Neuronal stem cell (in vitro differentiated cells): ENCODE data around the gene CLEC16A.

Experiments
- DNase-seq: peaks from one replicate; pipeline ENCODE4 v3.0.0-alpha.2; 2013; ENCODE audit warnings: low spot score
- H2AFZ ChIP-seq: one replicate; pipeline ENCODE4 v1.6.1; 2013; ENCODE audit warnings: mild to moderate bottlenecking, low read length, inconsistent platforms
- H2AK5ac ChIP-seq: 2 replicates; pipeline ENCODE4 v1.6.1; 2013; ENCODE audit warnings: low read depth, mild to moderate bottlenecking, inconsistent platforms, low read length, moderate library complexity, mixed read lengths
- H2BK120ac ChIP-seq: 2 replicates; pipeline ENCODE4 v1.6.1; 2013; ENCODE audit warnings: low read depth, mild to moderate bottlenecking, inconsistent platforms, low read length, moderate library complexity, mixed read lengths
- H2BK12ac ChIP-seq: one replicate; pipeline ENCODE4 v1.6.1; 2013; ENCODE audit warnings: low read length, inconsistent platforms
- H2BK15ac ChIP-seq: 2 replicates; pipeline ENCODE4 v1.6.1; 2013; ENCODE audit warnings: mild to moderate bottlenecking, low read length, inconsistent platforms, mixed read lengths
- H2BK5ac ChIP-seq: one replicate; pipeline ENCODE4 v1.6.1; 2013; ENCODE audit warnings: inconsistent platforms, mild to moderate bottlenecking, low read length, moderate library complexity
- H3K14ac ChIP-seq: one replicate; pipeline ENCODE4 v1.6.1; 2013; ENCODE audit warnings: low read length, inconsistent platforms
- H3K18ac ChIP-seq: 2 replicates; pipeline ENCODE4 v1.6.1; 2013; ENCODE audit warnings: low read length, inconsistent platforms
- H3K23ac ChIP-seq: 2 replicates; pipeline ENCODE4 v1.6.1; 2013; ENCODE audit warnings: low read depth, mild to moderate bottlenecking, mixed read lengths, low read length, inconsistent platforms; ENCODE audit not compliant: poor library complexity
- H3K27ac ChIP-seq: replicated peaks from 3 replicates; pipeline ENCODE4 v1.5.1; 2013; ENCODE audit warnings: low read length, inconsistent platforms
- H3K27me3 ChIP-seq, 3 experiments: 2 replicates each; pipeline ENCODE4 v1.6.1; 2013; ENCODE audit warnings: low read length in 3 of 3, mild to moderate bottlenecking in 2 of 3, inconsistent platforms in 1 of 3, low read depth in 1 of 3, mixed read lengths in 1 of 3, moderate library complexity in 1 of 3; ENCODE audit not compliant: control insufficient read depth in 3 of 3, insufficient read depth in 3 of 3
- H3K36me3 ChIP-seq, 2 donors: replicated peaks in 1 of 2; 2 replicates each; pipeline ENCODE4 v1.6.1; 2013; ENCODE audit warnings: low read length in 2 of 2; ENCODE audit not compliant: control insufficient read depth in 2 of 2, insufficient read depth in 2 of 2
- H3K4ac ChIP-seq: 2 replicates; pipeline ENCODE4 v1.6.1; 2013; ENCODE audit warnings: inconsistent platforms, mild to moderate bottlenecking, low read length, moderate library complexity
- H3K4me1 ChIP-seq, 2 donors: 1 replicate in 1 of 2; 2 replicates in 1 of 2; pipeline ENCODE4 v1.6.1; 2013; ENCODE audit warnings: low read length in 2 of 2, low read depth in 1 of 2; ENCODE audit not compliant: control insufficient read depth in 2 of 2, insufficient read depth in 1 of 2
- H3K4me2 ChIP-seq: one replicate; pipeline ENCODE4 v1.6.1; 2013; ENCODE audit warnings: mild to moderate bottlenecking, low read length, inconsistent platforms; ENCODE audit not compliant: insufficient read depth, poor library complexity, severe bottlenecking
- H3K4me3 ChIP-seq, 2 donors: 2 replicates each; pipeline ENCODE4 v1.5.1; 2013; ENCODE audit warnings: low read length in 2 of 2, mild to moderate bottlenecking in 2 of 2, inconsistent platforms in 1 of 2, moderate library complexity in 1 of 2
- H3K79me1 ChIP-seq: one replicate; pipeline ENCODE4 v1.6.1; 2013; ENCODE audit warnings: low read depth, mild to moderate bottlenecking, inconsistent platforms, low read length, moderate library complexity
- H3K9ac ChIP-seq: one replicate; pipeline ENCODE4 v1.6.1; 2013; ENCODE audit warnings: mild to moderate bottlenecking, low read depth, low read length, inconsistent platforms; ENCODE audit not compliant: poor library complexity
- H3K9me3 ChIP-seq, 2 donors: replicated peaks in 1 of 2; 2 replicates each; pipeline versions ENCODE3 to v1.6.1; 2013; ENCODE audit warnings: low read length in 2 of 2, mild to moderate bottlenecking in 2 of 2, inconsistent platforms in 1 of 2, low read depth in 1 of 2, mixed read lengths in 1 of 2, moderate library complexity in 1 of 2; ENCODE audit not compliant: control insufficient read depth in 2 of 2, insufficient read depth in 1 of 2
- H4K8ac ChIP-seq: one replicate; pipeline ENCODE4 v1.6.1; 2013; ENCODE audit warnings: low read depth, mild to moderate bottlenecking, inconsistent platforms, low read length, moderate library complexity
- H4K91ac ChIP-seq: one replicate; pipeline ENCODE4 v1.6.1; 2013; ENCODE audit warnings: low read length, low read depth, mild to moderate bottlenecking, inconsistent platforms; ENCODE audit not compliant: poor library complexity
- WGBS, 2 donors: extraction: QIAGEN DNeasy Blood & Tissue Kit; methylation state at CpG; one replicate each; pipeline ENCODE4 v1.1.7; 2013; ENCODE audit warnings: missing lambda C conversion rate in 2 of 2, mixed read lengths in 1 of 2; ENCODE audit not compliant: insufficient read length in 2 of 2, insufficient replicate concordance in 1 of 2; ENCODE audit errors: extremely low coverage in 2 of 2; 5-methylcytosine and 5-hydroxymethylcytosine counted together

The CLEC16A gene

DNA sequence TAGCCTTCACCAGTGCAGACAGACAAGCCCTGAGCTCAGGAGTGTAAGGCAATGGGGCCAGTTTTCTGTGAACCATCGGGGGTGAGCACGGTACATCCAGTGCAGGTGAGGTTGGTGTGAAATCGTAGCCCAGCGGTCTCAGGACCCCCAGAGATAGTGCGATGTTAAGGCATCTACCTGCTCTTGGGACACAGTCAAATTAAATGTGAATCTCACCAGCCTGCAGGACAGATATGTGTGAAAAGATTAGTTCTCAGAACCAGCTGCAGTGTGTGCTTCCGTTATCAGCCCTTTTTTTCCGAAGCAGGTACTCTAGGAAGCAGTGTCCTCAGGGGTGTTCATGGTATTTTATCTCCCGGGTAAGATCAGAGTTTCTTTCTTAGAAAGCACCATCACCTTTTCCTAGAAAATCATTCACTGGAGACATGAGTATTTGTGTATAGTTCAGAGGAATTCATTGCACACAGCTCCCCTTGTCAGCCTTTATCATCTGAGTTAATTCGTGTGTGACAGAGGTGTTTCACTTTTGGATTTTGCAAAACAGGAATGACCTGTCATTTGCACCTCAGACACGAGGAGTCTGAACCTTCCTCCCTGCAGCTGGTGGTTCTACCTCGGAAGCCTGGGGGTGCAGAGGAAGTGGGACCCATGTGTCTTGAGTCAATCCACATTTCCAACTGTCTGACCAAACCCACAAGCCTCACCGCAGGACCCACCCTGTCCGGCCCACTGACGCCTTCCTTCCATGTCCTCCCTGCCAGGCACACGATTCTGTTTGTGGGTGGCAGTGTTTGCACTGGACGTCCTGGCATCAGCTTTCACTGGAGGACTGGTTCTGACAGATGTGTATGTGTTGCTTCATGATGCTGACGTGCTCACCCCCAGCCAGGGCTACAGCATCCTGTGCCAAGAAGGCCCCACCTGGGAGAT is 107.8 kb downstream of the CLEC16A start:
- no peak overlapping the region for H2BK15ac ChIP-seq
- H3K9me3 ChIP-seq, result no peaks in the 10 kb centered on the region
- WGBS, 2 donors, result no CpG with 5 or more reads among the region's 17 CpGs
- H3K4me3 ChIP-seq, result no peak overlapping the region
- no peak overlapping the region for H2BK120ac ChIP-seq
- no peak overlapping the region for H2AK5ac ChIP-seq
- H3K27ac ChIP-seq, result no peak overlapping the region
- H3K9ac ChIP-seq, result no peak overlapping the region
- H2BK12ac ChIP-seq, result no peak overlapping the region
- H4K91ac ChIP-seq, result no peak overlapping the region
- H4K8ac ChIP-seq, result no peak overlapping the region
- H3K14ac ChIP-seq, result no peak overlapping the region
- no peak overlapping the region for H3K4me2 ChIP-seq
- H3K36me3 ChIP-seq, result peaks cover 5 to 30% of the 10 kb centered on the region in 2 donors
- H3K79me1 ChIP-seq, result no peaks in the 10 kb centered on the region
- no peak overlapping the region for H2AFZ ChIP-seq
- no peak overlapping the region for H3K23ac ChIP-seq
- H3K27me3 ChIP-seq, result no peaks in the 10 kb centered on the region
- no peak overlapping the region for H3K4ac ChIP-seq
- peak overlapping the region; percentile 29 for H3K18ac ChIP-seq
- no peak for DNase-seq
- H3K4me1 ChIP-seq, result peaks cover under 1 to 1% of the 10 kb centered on the region in 2 donors
- no peak overlapping the region for H2BK5ac ChIP-seq

DNA sequence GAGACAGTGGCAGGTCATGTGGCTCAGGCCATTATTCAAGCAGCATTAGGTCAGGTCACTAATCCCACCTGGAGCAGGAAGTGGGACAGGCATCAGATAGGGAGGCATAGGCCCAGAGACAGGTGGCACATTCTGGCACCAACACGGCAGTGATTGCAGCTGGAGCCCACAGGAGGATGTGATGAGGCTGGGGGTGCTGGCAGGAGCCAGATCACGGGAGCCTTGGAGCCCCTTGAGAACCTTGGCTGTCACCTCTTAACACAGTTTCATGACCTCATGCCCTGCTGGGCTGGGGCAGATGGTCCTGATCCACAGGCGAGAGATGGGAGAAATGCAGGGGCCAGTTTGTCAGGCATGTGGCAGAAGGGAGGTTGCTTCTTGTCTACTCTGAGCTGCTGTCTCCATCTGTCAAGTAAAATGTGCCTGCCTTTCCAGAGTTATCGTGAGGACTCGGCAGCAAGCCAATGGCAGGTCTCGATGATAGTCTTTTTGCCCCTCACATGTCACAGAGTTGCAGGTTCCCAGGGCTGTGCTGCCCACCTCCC is 109.6 kb downstream of the CLEC16A start:
- no peak overlapping the region for H2BK15ac ChIP-seq
- H3K23ac ChIP-seq, result peak overlapping the region; percentile 44
- H3K18ac ChIP-seq, result no peak overlapping the region
- H3K9ac ChIP-seq, result peak overlapping the region; percentile 7
- H3K4me3 ChIP-seq, result no peak overlapping the region
- no peak overlapping the region for H4K8ac ChIP-seq
- H2BK120ac ChIP-seq, result no peak overlapping the region
- H2AK5ac ChIP-seq, result no peak overlapping the region
- H3K4ac ChIP-seq, result no peak overlapping the region
- H2BK5ac ChIP-seq, result no peak overlapping the region
- peaks cover 1 to 3% of the 10 kb centered on the region in 2 donors for H3K4me1 ChIP-seq
- no peaks in the 10 kb centered on the region for H3K9me3 ChIP-seq
- H2AFZ ChIP-seq, result no peak overlapping the region
- no peak overlapping the region for H3K14ac ChIP-seq
- no peak overlapping the region for H2BK12ac ChIP-seq
- H3K36me3 ChIP-seq, result peaks cover 5 to 23% of the 10 kb centered on the region in 2 donors
- no peaks in the 10 kb centered on the region for H3K79me1 ChIP-seq
- no peak for DNase-seq
- no peak overlapping the region for H4K91ac ChIP-seq
- no CpG with 5 or more reads among the region's 6 CpGs for WGBS, 2 donors
- H3K27me3 ChIP-seq, result no peaks in the 10 kb centered on the region
- no peak overlapping the region for H3K4me2 ChIP-seq
- H3K27ac ChIP-seq, result no peak overlapping the region

DNA sequence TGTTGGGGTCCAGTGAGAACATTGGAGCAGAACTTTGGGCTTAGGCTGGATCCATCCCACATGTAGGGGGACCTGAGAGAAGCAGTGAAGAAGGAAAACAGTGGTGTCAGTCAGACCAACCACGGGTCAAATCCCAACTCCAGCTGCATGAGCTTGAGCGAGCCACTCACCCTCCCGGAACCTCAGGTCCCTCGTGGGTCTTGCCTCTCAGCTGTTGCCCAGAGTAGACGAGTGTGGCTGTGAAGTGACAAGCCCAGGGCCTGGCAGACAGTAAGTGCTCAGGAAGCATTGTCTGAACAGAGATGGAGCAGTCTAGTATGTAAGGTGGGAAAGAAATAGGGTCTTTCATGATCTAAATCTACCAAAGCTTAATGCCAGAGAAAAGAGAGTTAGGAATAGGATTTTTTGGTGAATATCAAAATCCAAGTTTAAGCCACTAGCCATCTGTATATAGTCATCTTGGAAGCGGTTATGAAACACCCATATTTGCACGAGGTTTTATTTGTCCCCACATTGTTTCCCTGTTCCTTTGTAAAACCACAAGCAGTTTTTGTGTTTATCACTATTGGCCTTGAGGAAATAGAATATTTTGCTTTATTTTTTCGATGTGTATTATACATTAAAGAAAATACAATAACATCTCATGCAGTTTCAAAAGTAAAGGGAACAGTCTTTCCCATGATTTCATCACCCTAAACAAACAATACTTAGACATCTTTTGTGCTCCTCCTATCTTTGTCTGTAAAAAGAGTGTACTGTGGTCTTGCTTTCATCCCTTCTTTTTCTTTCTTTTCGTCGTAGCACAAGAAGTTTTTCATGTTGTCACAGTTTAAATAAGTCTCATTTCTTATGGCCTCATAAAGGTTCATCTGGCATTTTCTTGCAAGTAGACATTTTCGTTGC is 112.0 kb downstream of the CLEC16A start:
- H3K9ac ChIP-seq, result no peak overlapping the region
- no peak overlapping the region for H3K4me2 ChIP-seq
- no peaks in the 10 kb centered on the region for H3K27me3 ChIP-seq
- no CpG with 5 or more reads among the region's 11 CpGs for WGBS, 2 donors
- H3K79me1 ChIP-seq, result no peaks in the 10 kb centered on the region
- H3K4ac ChIP-seq, result no peak overlapping the region
- peaks cover 8 to 34% of the 10 kb centered on the region in 2 donors for H3K36me3 ChIP-seq
- no peak overlapping the region for H2AK5ac ChIP-seq
- no peak for DNase-seq
- no peak overlapping the region for H3K23ac ChIP-seq
- peaks cover 1 to 3% of the 10 kb centered on the region in 2 donors for H3K4me1 ChIP-seq
- no peak overlapping the region for H3K4me3 ChIP-seq
- H3K18ac ChIP-seq, result peak overlapping the region; percentile 39
- no peak overlapping the region for H2BK15ac ChIP-seq
- no peak overlapping the region for H2AFZ ChIP-seq
- no peaks in the 10 kb centered on the region for H3K9me3 ChIP-seq
- no peak overlapping the region for H2BK120ac ChIP-seq
- no peak overlapping the region for H2BK12ac ChIP-seq
- H3K27ac ChIP-seq, result no peak overlapping the region
- no peak overlapping the region for H4K8ac ChIP-seq
- peak overlapping the region; percentile 57 for H3K14ac ChIP-seq
- H4K91ac ChIP-seq, result no peak overlapping the region
- no peak overlapping the region for H2BK5ac ChIP-seq
